Measurements from ENCODE around the gene HLA-DMB.
A peak's percentile ranks its signal among the peaks of the same experiment; 100 is the strongest.

Gene HLA-DMB

DNA sequence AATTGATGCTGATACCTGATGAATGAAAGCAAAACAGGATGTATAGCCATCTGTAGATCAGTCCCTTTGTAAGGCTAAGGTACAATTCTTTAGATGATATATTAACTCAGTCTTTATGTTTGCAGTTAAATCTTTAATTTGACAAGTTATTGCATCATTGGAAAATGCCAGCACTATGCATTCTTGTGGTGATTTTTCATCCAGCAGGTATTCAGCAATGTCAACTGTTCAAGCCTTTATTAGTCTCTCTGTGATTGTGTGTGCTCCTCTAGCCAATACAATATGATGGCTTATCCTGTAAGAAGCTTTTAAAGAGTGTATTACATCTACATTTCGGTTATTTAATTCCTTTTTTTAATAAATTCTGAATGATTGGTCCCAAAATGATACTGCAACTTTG is 34.3 kb downstream of the HLA-DMB start:
- peak; percentile 20 for DNase-seq (ENCODE audit: low spot score)

- no peak for DNase-seq (ENCODE audit: low spot score)
Observed at GRCh38 chr6:32905078-32905477, 35.8 kb downstream of the HLA-DMB start.

GRCh38 chr6:32903952-32904351 is 36.9 kb downstream of the HLA-DMB start:
- DNase-seq (ENCODE audit: low spot score), result no peak

- DNase-seq (ENCODE audit: low spot score), result no peak
Observed at GRCh38 chr6:32895006-32895345, 45.9 kb downstream of the HLA-DMB start.

- DNase-seq (ENCODE audit: low spot score), result peak; percentile 97
Observed at GRCh38 chr6:32894085-32895005, 46.5 kb downstream of the HLA-DMB start.

GRCh38 chr6:32890831-32891230 is 50.0 kb downstream of the HLA-DMB start:
- DNase-seq (ENCODE audit: low spot score), result no peak

GRCh38 chr6:32889533-32889932 is 51.3 kb downstream of the HLA-DMB start:
- DNase-seq (ENCODE audit: low spot score), result no peak

DNA sequence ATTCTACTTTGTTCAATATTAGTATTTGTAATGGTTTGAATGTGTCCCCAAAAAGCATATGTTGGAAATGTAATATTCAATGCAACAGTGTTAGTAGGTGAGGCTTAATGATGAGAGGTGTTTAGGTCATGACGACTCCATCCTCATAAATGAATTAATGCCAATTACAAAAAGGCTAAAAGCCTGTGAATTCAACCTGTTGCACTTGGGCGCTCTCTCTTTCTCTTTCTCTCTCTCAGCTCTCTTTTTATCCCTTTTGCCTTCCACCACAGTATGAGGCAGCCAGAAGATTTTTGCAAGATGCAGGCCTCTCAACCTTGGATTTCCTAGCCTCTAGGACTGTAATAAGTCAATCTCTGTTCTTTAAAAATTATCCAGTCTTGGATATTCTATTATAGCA is 52.3 kb downstream of the HLA-DMB start:
- DNase-seq (ENCODE audit: low spot score), result no peak

DNA sequence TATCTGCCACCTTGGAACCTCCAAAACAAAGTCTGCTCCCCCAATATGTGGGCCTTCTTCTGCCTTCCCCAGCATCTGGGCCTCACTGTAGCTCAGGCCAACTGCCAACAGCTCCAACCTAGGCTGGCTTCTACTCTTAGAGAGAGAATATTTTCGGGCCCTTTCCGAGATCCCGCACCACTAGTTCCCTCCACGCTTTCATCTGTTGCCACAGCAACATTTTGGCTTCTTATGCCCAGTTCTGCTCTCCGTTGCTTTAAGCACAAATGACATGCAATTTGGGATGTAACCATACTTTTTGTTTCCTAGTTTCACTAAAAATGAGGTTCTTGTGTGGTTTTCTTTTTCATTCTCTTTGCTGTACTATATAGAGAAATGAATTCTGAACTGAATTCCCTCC is 53.2 kb downstream of the HLA-DMB start:
- no peak for DNase-seq (ENCODE audit: low spot score)

GRCh38 chr6:32886681-32887383 is 54.0 kb downstream of the HLA-DMB start:
- DNase-seq (ENCODE audit: low spot score), result peak; percentile 68

GRCh38 chr6:32885698-32886286 is 55.0 kb downstream of the HLA-DMB start:
- DNase-seq (ENCODE audit: low spot score), result peak; percentile 55

Data from AG08396 (cell line).